Stimulated activated memory B cell treated with anti-CD40 and anti-IgM and Interleukin-4, amounts not matched to agents 10 μg/mL and 1 μg/mL and 100 μg/mL, for 72 hours (primary cell): Measurements from ENCODE around the gene PRAMEF6.
"Not testable (repeated sequence)": the region's sequence is repeated elsewhere in the genome, so short reads cannot be mapped to it uniquely, and the experiment has no call there.

Experiments
- ATAC-seq: fragments of 150-1000 bp; cut with Tn5 transposase; 2 replicates; pipeline ENCODE4 v1.10.0; 2021
- H3K27ac Mint-ChIP-seq: one replicate; pipeline ENCODE4 v1.8.0; 2022; ENCODE audit warnings: mild to moderate bottlenecking, mixed read lengths
- H3K27me3 Mint-ChIP-seq: one replicate; pipeline ENCODE4 v1.8.0; 2022; ENCODE audit warnings: mixed read lengths
- H3K36me3 Mint-ChIP-seq: one replicate; pipeline ENCODE4 v1.8.0; 2022; ENCODE audit warnings: mixed read lengths
- H3K4me1 Mint-ChIP-seq: one replicate; pipeline ENCODE4 v1.8.0; 2022; ENCODE audit warnings: mixed read lengths
- H3K4me3 Mint-ChIP-seq: one replicate; pipeline ENCODE4 v1.8.0; 2022; ENCODE audit warnings: mild to moderate bottlenecking, moderate library complexity, mixed read lengths
- H3K9me3 Mint-ChIP-seq: one replicate; pipeline ENCODE4 v1.8.0; 2022; ENCODE audit warnings: mixed read lengths

The PRAMEF6 gene

GRCh38 chr1:12947480-12947879 is at the start of gene PRAMEF6:
TSS of gene PRAMEF6 (minus strand) at chr1:12947580. CDS start at chr1:12942518, 5,062 bp downstream.
- not testable (repeated sequence) for H3K27me3 Mint-ChIP-seq, H3K4me1 Mint-ChIP-seq, H3K27ac Mint-ChIP-seq, H3K36me3 Mint-ChIP-seq, ATAC-seq, H3K4me3 Mint-ChIP-seq, H3K9me3 Mint-ChIP-seq

GRCh38 chr1:12924368-12924767 is 23.0 kb downstream of the PRAMEF6 start:
- H3K36me3 Mint-ChIP-seq, H3K9me3 Mint-ChIP-seq, H3K27ac Mint-ChIP-seq, ATAC-seq, H3K4me1 Mint-ChIP-seq, H3K27me3 Mint-ChIP-seq, H3K4me3 Mint-ChIP-seq: not testable (repeated sequence)

- H3K36me3 Mint-ChIP-seq, H3K4me1 Mint-ChIP-seq, H3K4me3 Mint-ChIP-seq, H3K27me3 Mint-ChIP-seq, H3K27ac Mint-ChIP-seq, ATAC-seq, H3K9me3 Mint-ChIP-seq: not testable (repeated sequence)
These were observed 25.6 kb downstream of the PRAMEF6 start for GRCh38 chr1:12921749-12922148.

GRCh38 chr1:12916310-12916709 is 31.1 kb downstream of the PRAMEF6 start, which contains the start of gene PRAMEF7:
TSS of gene PRAMEF7 (plus strand) at chr1:12916610. CDS start at chr1:12917693, 1,083 bp downstream.
- ATAC-seq, H3K4me3 Mint-ChIP-seq, H3K27me3 Mint-ChIP-seq, H3K9me3 Mint-ChIP-seq, H3K36me3 Mint-ChIP-seq, H3K4me1 Mint-ChIP-seq, H3K27ac Mint-ChIP-seq: not testable (repeated sequence)

- H3K4me3 Mint-ChIP-seq, H3K36me3 Mint-ChIP-seq, H3K27ac Mint-ChIP-seq, ATAC-seq, H3K9me3 Mint-ChIP-seq, H3K4me1 Mint-ChIP-seq, H3K27me3 Mint-ChIP-seq: not testable (repeated sequence)
These were observed 43.4 kb downstream of the PRAMEF6 start for GRCh38 chr1:12903793-12904572.

GRCh38 chr1:12899186-12899585 is 48.2 kb downstream of the PRAMEF6 start:
- not testable (repeated sequence) for H3K27ac Mint-ChIP-seq, H3K4me3 Mint-ChIP-seq, H3K4me1 Mint-ChIP-seq, ATAC-seq, H3K9me3 Mint-ChIP-seq, H3K27me3 Mint-ChIP-seq, H3K36me3 Mint-ChIP-seq

GRCh38 chr1:12898170-12898569 is 49.2 kb downstream of the PRAMEF6 start, which contains the start of gene PRAMEF10:
TSS of gene PRAMEF10 (minus strand) at chr1:12898270. CDS start at chr1:12895847, 2,423 bp downstream.
- not testable (repeated sequence) for ATAC-seq, H3K36me3 Mint-ChIP-seq, H3K4me3 Mint-ChIP-seq, H3K27ac Mint-ChIP-seq, H3K9me3 Mint-ChIP-seq, H3K4me1 Mint-ChIP-seq, H3K27me3 Mint-ChIP-seq
